H1 (cell line): ENCODE data around the gene ENPP4. TPM values are rescaled to one million over a fixed set of nuclear protein-coding genes. Genes with fewer than 3 reads are reported as not detected.

Experiments
- CTCF ChIA-PET: fragments of 300-600 bp; sonication (Branson Sonifier 250); formaldehyde crosslinking; loops from one replicate; lab custom pipeline; 2021; ENCODE audit not compliant: partially characterized antibody; lab: Charles Lee
- POLR2A ChIA-PET: fragments of 300-600 bp; sonication (Branson Sonifier 250); formaldehyde crosslinking; loops from one replicate; lab custom pipeline; 2021; ENCODE audit warnings: inconsistent platforms; ENCODE audit not compliant: partially characterized antibody; lab: Charles Lee
- DNase-seq, 2 experiments: peaks; one replicate each; pipeline versions ENCODE4 v3.0.0 to v3.0.0-alpha.2; 2010 to 2022; ENCODE audit warnings: low spot score in 2 of 2, low read depth in 1 of 2, mixed read lengths in 1 of 2
- FAIRE-seq: peaks from 2 replicates; lab custom pipeline; 2011; peaks lifted over from hg19 to GRCh38; lab: Jason Lieb, UNC
- H2AFZ ChIP-seq: 2 replicates; pipeline ENCODE4 v1.8.1; 2012; ENCODE audit warnings: low read length, inconsistent platforms
- H2AK5ac ChIP-seq: 2 replicates; pipeline ENCODE4 v1.6.1; 2013; ENCODE audit warnings: low read depth, low read length
- H2BK120ac ChIP-seq: replicated peaks from 2 replicates; pipeline ENCODE3; 2013; ENCODE audit warnings: low read depth, low read length, inconsistent platforms
- H2BK12ac ChIP-seq: 2 replicates; pipeline ENCODE4 v1.6.1; 2013; ENCODE audit warnings: low read depth, low read length
- H2BK15ac ChIP-seq: 2 replicates; pipeline ENCODE4 v1.6.1; 2013; ENCODE audit warnings: low read length
- H2BK20ac ChIP-seq: 2 replicates; pipeline ENCODE4 v1.6.1; 2013; ENCODE audit warnings: low read length
- H2BK5ac ChIP-seq: 2 replicates; pipeline ENCODE4 v1.6.1; 2013; ENCODE audit warnings: low read depth, low read length
- H3K14ac ChIP-seq: 2 replicates; pipeline ENCODE4 v1.6.1; 2013; ENCODE audit warnings: inconsistent platforms; ENCODE audit not compliant: insufficient read length
- H3K18ac ChIP-seq: 2 replicates; pipeline ENCODE4 v1.6.1; 2013; ENCODE audit warnings: low read length; ENCODE audit errors: extremely low read depth
- H3K23ac ChIP-seq: 2 replicates; pipeline ENCODE4 v1.6.1; 2013; ENCODE audit warnings: inconsistent platforms; ENCODE audit not compliant: insufficient read length
- H3K23me2 ChIP-seq: 2 replicates; pipeline ENCODE4 v1.6.1; 2013; ENCODE audit warnings: low read depth, low read length
- H3K27ac ChIP-seq: 2 replicates; pipeline ENCODE4 v1.6.1; 2011; ENCODE audit warnings: low read depth, low read length, inconsistent platforms
- H3K27me3 ChIP-seq, 4 experiments: replicated peaks in 1 of 4; 1 replicate in 1 of 4; 2 replicates in 3 of 4; pipeline versions ENCODE4 v1.6.1 to v1.8.1; 2011 to 2013; ENCODE audit warnings: low read length in 3 of 4, mild to moderate bottlenecking in 3 of 4, inconsistent platforms in 2 of 4, mixed read lengths in 2 of 4, moderate library complexity in 1 of 4; ENCODE audit not compliant: control insufficient read depth in 3 of 4, insufficient read depth in 3 of 4; ENCODE audit errors: extremely low read depth in 1 of 4
- H3K36me3 ChIP-seq, 4 experiments: 2 replicates each; pipeline versions ENCODE4 v1.6.1 to v1.8.1; 2011 to 2013; ENCODE audit warnings: mild to moderate bottlenecking in 4 of 4, low read length in 3 of 4, moderate library complexity in 2 of 4, control low read depth in 1 of 4, inconsistent platforms in 1 of 4; ENCODE audit not compliant: insufficient read depth in 4 of 4, control insufficient read depth in 2 of 4
- H3K4ac ChIP-seq: replicated peaks from 2 replicates; pipeline ENCODE3; 2013; ENCODE audit warnings: low read length, low read depth, mixed read lengths, inconsistent platforms; ENCODE audit not compliant: insufficient read length
- H3K4me1 ChIP-seq, 4 experiments: replicated peaks in 1 of 4; 1 replicate in 1 of 4; 2 replicates in 3 of 4; pipeline versions ENCODE4 v1.6.1 to v1.8.1; 2011 to 2013; ENCODE audit warnings: low read length in 3 of 4, inconsistent platforms in 2 of 4, mixed read lengths in 1 of 4; ENCODE audit not compliant: insufficient read depth in 4 of 4, control insufficient read depth in 3 of 4
- H3K4me2 ChIP-seq, 2 experiments: 2 replicates each; pipeline versions ENCODE4 v1.6.1 to v1.8.1; 2011 to 2013; ENCODE audit warnings: low read depth in 2 of 2, low read length in 2 of 2, control low read depth in 1 of 2, inconsistent platforms in 1 of 2, mild to moderate bottlenecking in 1 of 2; ENCODE audit not compliant: insufficient read depth in 1 of 2
- H3K4me3 ChIP-seq, 4 experiments: fragments of 200-600, 300-600 bp in 1 of 4; sonication (generic), shearing (Covaris generic), sonication (Bioruptor Twin) in 1 of 4; 2 replicates each; pipeline versions ENCODE4 v1.5.1 to v1.8.1; 2011 to 2016; ENCODE audit warnings: low read length in 4 of 4, low read depth in 3 of 4, control low read depth in 2 of 4, inconsistent platforms in 2 of 4, mild to moderate bottlenecking in 2 of 4, mixed read lengths in 1 of 4, moderate library complexity in 1 of 4; ENCODE audit not compliant: insufficient read depth in 2 of 4; ENCODE audit errors: extremely low read depth in 1 of 4
- H3K56ac ChIP-seq: replicated peaks from 2 replicates; pipeline ENCODE3; 2013; ENCODE audit warnings: low read depth, mild to moderate bottlenecking, mixed read lengths, low read length, inconsistent platforms; ENCODE audit not compliant: insufficient read length
- H3K79me1 ChIP-seq: 2 replicates; pipeline ENCODE4 v1.6.1; 2013; ENCODE audit warnings: low read depth, low read length, control low read depth
- H3K79me2 ChIP-seq, 2 experiments: 2 replicates each; pipeline versions ENCODE4 v1.6.1 to v1.8.1; 2012 to 2013; ENCODE audit warnings: low read length in 2 of 2, mild to moderate bottlenecking in 2 of 2, inconsistent platforms in 1 of 2; ENCODE audit not compliant: insufficient read depth in 2 of 2, control insufficient read depth in 1 of 2
- H3K9ac ChIP-seq, 4 experiments: replicated peaks in 1 of 4; 1 replicate in 1 of 4; 2 replicates in 3 of 4; pipeline versions ENCODE4 v1.6.1 to v1.8.1; 2011 to 2013; ENCODE audit warnings: low read depth in 3 of 4, low read length in 3 of 4, control low read depth in 2 of 4, mild to moderate bottlenecking in 2 of 4, moderate library complexity in 2 of 4, inconsistent platforms in 1 of 4; ENCODE audit errors: extremely low read depth in 1 of 4
- H3K9me3 ChIP-seq, 2 experiments: 2 replicates each; pipeline versions ENCODE4 v1.6.1 to v1.8.1; 2012 to 2013; ENCODE audit warnings: mild to moderate bottlenecking in 2 of 2, moderate library complexity in 2 of 2, control low read depth in 1 of 2, inconsistent platforms in 1 of 2, low read depth in 1 of 2, low read length in 1 of 2, mixed read lengths in 1 of 2; ENCODE audit not compliant: insufficient read depth in 2 of 2
- H4K20me1 ChIP-seq, 2 experiments: replicated peaks in 1 of 2; 2 replicates each; pipeline versions ENCODE3 to v1.8.1; 2011 to 2013; ENCODE audit warnings: inconsistent platforms in 2 of 2, low read length in 2 of 2, mild to moderate bottlenecking in 1 of 2; ENCODE audit not compliant: insufficient read depth in 2 of 2, control insufficient read depth in 1 of 2
- H4K5ac ChIP-seq: 2 replicates; pipeline ENCODE4 v1.6.1; 2013; ENCODE audit warnings: low read length, low read depth, mixed read lengths, inconsistent platforms; ENCODE audit not compliant: insufficient read length
- H4K8ac ChIP-seq: 2 replicates; pipeline ENCODE4 v1.8.0; 2013; ENCODE audit warnings: mild to moderate bottlenecking, moderate library complexity, low read length, inconsistent platforms; ENCODE audit not compliant: insufficient read depth; ENCODE audit errors: extremely low read depth
- H4K91ac ChIP-seq: replicated peaks from 2 replicates; pipeline ENCODE3; 2013; ENCODE audit warnings: low read length, mixed read lengths, inconsistent platforms; ENCODE audit not compliant: insufficient read length
- CHD1 ChIP-seq: IDR thresholded peaks from 2 replicates; pipeline ENCODE4 v1.6.1; 2012; ENCODE audit warnings: low read depth, low read length, improper control_type of control experiment
- JUND ChIP-seq: IDR thresholded peaks from 2 replicates; pipeline ENCODE4 v1.6.1; 2011; ENCODE audit warnings: mild to moderate bottlenecking, improper control_type of control experiment, low read length
- SIRT6 ChIP-seq: IDR thresholded peaks from one replicate; pipeline ENCODE4 v1.7.1; 2012; ENCODE audit warnings: low read length, inconsistent platforms
- TEAD4 ChIP-seq: IDR thresholded peaks from 2 replicates; pipeline ENCODE4 v1.6.1; 2012; ENCODE audit warnings: low read depth, low read length, inconsistent platforms, mixed read lengths
- WGBS, 2 experiments: shearing (Covaris generic) in 1 of 2; methylation state at CpG; one replicate each; pipeline versions ENCODE4 v1.1.6 to v1.1.7; 2013 to 2015; ENCODE audit warnings: low lambda C conversion rate in 2 of 2, mixed read lengths in 2 of 2, inconsistent platforms in 1 of 2, low coverage in 1 of 2, missing lambda C conversion rate in 1 of 2; ENCODE audit not compliant: insufficient replicate concordance in 2 of 2, insufficient coverage in 1 of 2, insufficient read length in 1 of 2; ENCODE audit errors: extremely low coverage in 1 of 2, missing lambda C conversion rate in 1 of 2; 5-methylcytosine and 5-hydroxymethylcytosine counted together
- polyA plus RNA-seq, 7 experiments: library from polyadenylated mRNA; depleted of rRNA in 3 of 7; stranded (reverse) in 5 of 7; unstranded in 2 of 7; fragments of >200 nt in 5 of 7; fragments of 200-250 nt in 2 of 7; gene quantifications; 1 replicate in 5 of 7; 2 replicates in 1 of 7; 4 replicates in 1 of 7; pipeline versions ENCODE4 v1.2.1 to v1.2.3, GENCODE V29; 2011 to 2013; ENCODE audit warnings: missing spikeins in 2 of 7, mixed read lengths in 2 of 7
- total RNA-seq: library from RNA; stranded (reverse); fragmentation: NEBNext Ultra II Directional; extraction: Animal tissue kit (Norgen Biotek cat#: 25700); gene quantifications from 2 replicates; pipeline ENCODE4 v1.2.1, GENCODE V29; 2021

The ENPP4 gene
- total and polyA plus RNA-seq, 2 of the 8 experiments (the other 6 are each of a cell fraction or from before 2014, with no cell fraction given): 2.0 to 4.4 TPM

GRCh38 chr6:46102123-46102522 is 27.7 kb upstream of the ENPP4 start:
- WGBS, 2 experiments: 84% methylated on average over 3 of the region's 3 CpGs; no CpG with 5 or more reads in 1 of the 2 experiments
- CTCF ChIA-PET: interaction anchor here (4.5 kb wide), 1 partner anchor 11 kb away, joined by 20 read pairs; no protein-coding TSS in a partner anchor

More at GRCh38 chr6:46102123-46102522, 27.7 kb upstream of the ENPP4 start:
- Histone ChIP-seq H4K20me1 (no peaks in the 10 kb centered on the region), H2BK15ac (no peak overlapping the region), H3K9ac (no peak overlapping the region), H4K5ac (no peak overlapping the region), H3K79me1 (no peaks in the 10 kb centered on the region), H3K4me1 (no peaks in the 10 kb centered on the region), H4K8ac (no peak overlapping the region), H2AFZ (no peak overlapping the region), H3K4me2 (no peak overlapping the region), H3K27ac (no peak overlapping the region), H2AK5ac (no peak overlapping the region), H3K4me3 (no peak overlapping the region), H2BK20ac (no peak overlapping the region), H3K56ac (no peak overlapping the region), H2BK12ac (no peak overlapping the region), H3K36me3 (no peaks in the 10 kb centered on the region), H3K79me2 (no peaks in the 10 kb centered on the region), H3K27me3 (no peaks in the 10 kb centered on the region), H2BK5ac (no peak overlapping the region), H2BK120ac (no peak overlapping the region), H3K14ac (no peak overlapping the region), H3K4ac (no peak overlapping the region), H4K91ac (no peak overlapping the region), H3K23me2 (no peaks in the 10 kb centered on the region; the same call in 1 of the 2 replicates), H3K9me3 (peaks cover 1 to 2% of the 10 kb centered on the region in 2 experiments; a peak in 3 of 4 replicates), H3K23ac (no peak overlapping the region), H3K18ac (no peak overlapping the region)
- TF ChIP-seq JUND: no peak
- no peak for TF ChIP-seq SIRT6
- TF ChIP-seq CHD1: no peak
- TF ChIP-seq TEAD4: no peak
- POLR2A ChIA-PET: no interaction called here
- no peak for FAIRE-seq
- DNase-seq: no peak
